HG02885 (cell line): ENCODE results near the gene CUL1.

Experiments
- ATAC-seq: cut with Tn5 transposase; IDR thresholded peaks from one replicate; pipeline ENCODE4 v1.9.1; 2021; ENCODE audit warnings: mild to moderate bottlenecking; ENCODE audit not compliant: unreplicated experiment, poor library complexity

CUL1 gene

GRCh38 chr7:148750442-148751355 is 52.0 kb downstream of the CUL1 start:
- ATAC-seq: no peak

DNA sequence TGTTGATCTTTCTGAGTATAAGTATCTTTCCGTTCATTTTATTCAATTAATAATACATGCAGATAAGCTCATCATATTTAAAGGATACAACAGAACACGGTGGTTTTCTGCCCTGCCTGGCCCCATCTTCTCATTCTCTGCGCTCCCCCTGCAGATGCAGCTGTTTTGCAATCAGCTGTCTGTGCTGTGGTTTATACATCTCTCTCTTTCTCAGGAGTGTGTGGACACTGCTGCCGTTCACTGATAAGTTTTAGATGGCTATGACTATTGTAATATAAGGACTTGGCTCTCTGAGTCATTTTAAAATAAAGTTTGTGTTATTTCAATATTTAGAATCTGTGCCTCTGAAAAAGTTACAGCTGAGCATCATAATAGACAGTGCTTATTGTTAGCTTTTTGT is 54.5 kb downstream of the CUL1 start:
- ATAC-seq: no peak

GRCh38 chr7:148754912-148755311 is 56.2 kb downstream of the CUL1 start:
- ATAC-seq: no peak

- no peak for ATAC-seq
These were observed 63.0 kb downstream of the CUL1 start for GRCh38 chr7:148761499-148762278.

GRCh38 chr7:148763622-148764021 is 64.9 kb downstream of the CUL1 start:
- no peak for ATAC-seq

DNA sequence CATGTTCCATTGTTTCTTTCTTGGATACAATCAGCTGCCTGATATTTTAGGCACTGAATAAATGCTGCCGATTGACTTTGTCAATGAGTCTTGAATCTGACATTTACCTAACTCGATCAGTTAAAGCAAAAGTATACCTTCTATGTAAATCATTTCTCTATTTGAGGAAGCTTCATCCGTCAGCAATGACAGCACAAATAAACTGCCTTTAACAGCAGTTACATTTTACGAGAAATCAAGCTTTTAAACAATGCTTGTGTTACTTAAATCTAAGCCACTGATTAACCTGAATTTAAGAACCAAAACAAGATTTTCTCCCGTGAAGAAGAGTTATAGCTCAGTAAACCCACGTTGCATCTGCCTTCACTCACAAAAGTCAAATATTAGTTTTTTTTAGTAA is 71.3 kb downstream of the CUL1 start:
- no peak for ATAC-seq

DNA sequence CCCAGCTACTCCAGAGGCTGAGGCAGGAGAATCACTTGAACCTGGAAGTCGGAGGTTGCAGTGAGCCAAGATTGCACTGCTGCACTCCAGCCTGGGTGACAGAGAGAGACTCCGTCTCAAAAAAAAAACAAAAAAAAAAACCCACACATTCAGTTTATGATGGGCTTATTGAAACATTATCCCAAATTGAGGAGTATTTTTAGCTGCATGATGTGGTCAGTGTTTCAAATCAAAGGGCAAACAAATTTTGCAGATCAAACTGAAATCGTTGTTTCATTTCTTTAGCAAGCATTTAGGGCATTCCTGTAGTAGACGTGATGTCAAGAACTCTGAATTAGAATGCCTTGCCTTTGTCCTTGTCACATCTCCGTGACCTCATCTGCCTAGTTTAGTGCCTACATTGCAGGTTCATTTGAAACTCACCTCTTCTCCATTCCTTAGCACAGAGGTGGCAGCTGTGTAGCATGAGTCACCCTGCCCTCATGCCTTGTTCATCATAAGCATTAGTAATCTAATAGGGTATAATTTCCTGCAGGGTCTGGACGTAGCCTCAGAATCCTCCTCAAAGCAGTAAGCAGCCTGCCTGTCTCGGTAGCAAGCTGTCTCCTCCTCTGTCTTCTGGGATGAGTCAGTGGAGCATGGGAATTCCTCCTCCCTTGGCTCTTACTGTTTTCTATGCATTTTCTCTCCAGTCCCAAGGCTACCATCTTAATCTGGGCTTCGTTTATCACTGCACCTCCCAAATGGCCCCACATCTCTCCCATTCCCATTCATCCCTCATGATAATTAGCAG is 73.8 kb downstream of the CUL1 start:
- ATAC-seq: no peak

- no peak for ATAC-seq
These were observed 74.6 kb downstream of the CUL1 start for GRCh38 chr7:148773334-148773733.

GRCh38 chr7:148774471-148774870 is 75.8 kb downstream of the CUL1 start:
- ATAC-seq: no peak

DNA sequence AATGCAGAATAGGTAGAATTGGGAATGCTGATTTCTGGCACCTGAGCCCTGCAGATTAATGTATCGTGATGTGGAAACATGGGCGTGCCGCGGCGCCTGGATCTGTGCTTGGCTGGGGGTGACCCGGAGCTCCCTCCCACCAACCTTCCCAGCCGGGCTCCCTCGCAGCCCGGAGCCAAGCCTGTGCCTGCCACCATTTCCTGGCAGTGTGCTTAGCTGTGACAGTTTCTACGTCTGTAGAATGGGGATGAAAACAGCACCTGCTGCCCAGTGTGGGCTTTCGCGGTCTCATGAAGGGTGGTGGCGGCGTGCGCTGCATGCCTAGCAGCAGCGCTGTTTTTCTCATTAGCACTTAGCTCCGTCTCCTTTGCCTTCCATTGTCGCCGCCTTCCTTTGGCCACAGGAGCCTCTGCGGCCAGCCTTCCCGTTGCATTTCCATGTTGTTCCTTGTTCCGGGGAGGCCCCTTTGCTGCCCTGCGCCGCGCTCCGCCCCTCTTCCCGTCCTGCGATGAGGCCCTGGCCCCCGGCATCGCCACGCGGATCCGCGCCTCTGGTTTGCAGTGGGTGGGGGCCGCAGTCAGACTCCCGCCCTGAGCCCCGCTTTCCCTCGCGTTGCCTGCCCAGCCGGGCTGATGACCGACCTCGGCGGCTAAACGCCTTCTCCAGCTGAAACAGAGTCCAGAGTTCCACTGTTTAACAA is 84.2 kb downstream of the CUL1 start:
- ATAC-seq: no peak

DNA sequence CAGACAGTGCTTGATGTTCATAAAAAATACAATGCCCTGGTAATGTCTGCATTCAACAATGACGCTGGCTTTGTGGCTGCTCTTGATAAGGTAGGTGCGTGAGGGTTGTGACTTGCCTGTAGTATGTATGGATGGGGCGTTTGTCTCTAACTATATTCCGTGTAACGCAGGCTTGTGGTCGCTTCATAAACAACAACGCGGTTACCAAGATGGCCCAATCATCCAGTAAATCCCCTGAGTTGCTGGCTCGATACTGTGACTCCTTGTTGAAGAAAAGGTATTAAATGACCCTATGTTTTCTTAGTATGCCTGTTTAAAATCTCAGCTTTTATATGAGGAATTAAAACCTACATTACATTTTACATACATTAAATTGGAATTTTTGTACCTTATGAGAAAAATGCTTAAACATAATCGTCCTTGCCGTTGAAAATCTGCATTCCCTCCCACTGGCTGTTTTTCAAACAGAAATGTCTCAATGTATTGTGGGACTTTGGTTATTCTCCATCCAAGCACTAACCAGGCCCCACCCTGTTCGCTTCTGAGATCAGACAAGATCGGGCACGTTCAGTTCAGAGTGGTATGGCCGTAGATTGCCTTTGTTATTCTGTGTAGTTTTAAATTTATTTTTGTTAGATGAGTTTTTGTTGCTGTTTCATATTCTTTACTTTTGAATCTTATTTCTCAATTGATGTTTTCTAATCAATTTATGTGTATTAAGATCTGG is 85.3 kb downstream of the CUL1 start:
- no peak for ATAC-seq

GRCh38 chr7:148787571-148788295 is 89.0 kb downstream of the CUL1 start:
- ATAC-seq: no peak

DNA sequence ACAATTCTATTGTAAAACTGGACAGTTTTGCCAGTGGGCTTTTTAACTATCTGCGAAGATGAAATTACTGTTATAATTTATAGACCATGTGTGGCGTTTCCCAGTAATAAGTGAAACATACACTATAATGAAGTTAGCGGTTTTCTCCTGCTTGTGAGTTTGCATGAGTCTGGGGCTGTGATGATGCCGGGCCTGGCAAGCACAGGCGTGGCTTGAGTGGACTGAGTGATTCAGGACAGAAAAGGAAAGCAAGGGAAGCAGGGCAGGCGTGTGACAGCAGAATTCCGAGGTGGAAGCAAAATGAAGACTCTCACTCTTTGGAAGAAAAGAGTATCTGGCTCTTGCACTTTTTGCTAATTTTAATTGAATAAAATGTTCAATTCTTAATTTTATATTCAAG is 90.5 kb downstream of the CUL1 start:
- no peak for ATAC-seq

- ATAC-seq: no peak
These were observed 91.5 kb downstream of the CUL1 start for GRCh38 chr7:148790131-148790726.

- ATAC-seq: no peak
These were observed 92.1 kb downstream of the CUL1 start for GRCh38 chr7:148790850-148791249.

GRCh38 chr7:148791546-148791945 is 92.8 kb downstream of the CUL1 start:
- no peak for ATAC-seq

DNA sequence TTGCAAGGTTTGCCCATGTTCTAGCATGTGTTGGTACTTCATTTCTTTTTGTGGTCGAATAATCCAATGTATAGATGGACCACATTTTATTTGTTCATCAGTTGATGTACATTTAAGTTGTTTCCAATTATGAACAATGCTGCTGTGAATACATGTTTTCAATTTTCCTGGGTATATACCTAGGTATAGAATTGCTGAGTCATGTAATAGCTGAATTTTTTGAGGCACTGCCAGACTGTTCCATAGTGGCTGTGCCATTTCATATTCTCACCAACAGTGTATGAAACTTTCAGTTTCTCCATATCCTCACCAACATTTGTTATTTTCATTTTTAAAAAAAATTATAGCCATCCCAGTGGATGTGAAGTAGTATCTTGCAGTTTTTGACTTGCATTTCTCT is 94.9 kb downstream of the CUL1 start:
- ATAC-seq: no peak

- no peak for ATAC-seq
These were observed 95.8 kb downstream of the CUL1 start for GRCh38 chr7:148794476-148794875.
